Mesenteric fat pad (tissue), 1 donor: ENCODE measurements around the gene SAMD11. TPM values are rescaled to one million over a fixed set of nuclear protein-coding genes. Genes with fewer than 3 reads are reported as not detected.
"Not testable (repeated sequence)": the region's sequence is repeated elsewhere in the genome, so short reads cannot be mapped to it uniquely, and the experiment has no call there.

Experiments
- DNase-seq: peaks from one replicate; pipeline ENCODE4 v3.0.0-alpha.2; 2020; ENCODE audit warnings: low spot score
- total RNA-seq: library from RNA; stranded (reverse); fragmentation: NEBNext Ultra II Directional; extraction: Animal tissue kit (Norgen Biotek cat#: 25700); gene quantifications from one replicate; pipeline ENCODE4 v1.2.1, GENCODE V29; 2021
- donor health status: DM: yes; HTN: yes; CAD: no.

SAMD11 gene
- total RNA-seq, 1 donor from 2014 or later: 2.8 TPM

DNA sequence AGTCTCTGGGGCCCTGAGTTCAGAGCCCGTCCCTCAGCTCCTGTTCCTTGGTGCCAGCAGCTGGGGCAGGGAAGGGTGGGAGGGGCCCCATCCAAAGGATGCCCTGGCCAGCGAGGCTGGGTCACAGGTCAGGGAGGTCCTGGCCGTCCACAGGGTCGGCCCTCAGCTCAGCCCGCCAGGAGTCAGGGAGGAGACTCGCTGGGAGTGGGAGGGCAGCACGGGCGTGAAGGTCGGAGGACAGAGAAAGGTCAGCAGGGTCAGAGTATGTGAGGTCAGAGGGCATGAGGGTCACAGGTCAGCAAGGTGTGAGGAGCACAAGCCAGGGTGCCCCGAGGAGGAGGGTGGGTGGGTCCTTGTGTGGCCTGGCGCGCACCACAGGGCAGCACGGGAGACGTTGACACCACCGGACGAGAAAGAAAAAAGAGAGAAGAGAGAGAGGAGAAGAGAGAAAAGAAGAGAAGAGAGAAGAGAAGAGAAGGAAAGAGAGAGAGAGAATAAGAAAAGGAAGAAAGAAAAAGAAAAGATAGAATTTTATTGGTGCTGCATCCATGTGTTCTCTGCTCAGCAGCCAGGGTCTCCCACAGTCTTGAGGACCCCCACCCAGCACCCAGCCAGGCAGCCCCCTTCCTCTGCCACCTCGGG lies 51.1 kb downstream of the SAMD11 start:
- DNase-seq: no peak

DNA sequence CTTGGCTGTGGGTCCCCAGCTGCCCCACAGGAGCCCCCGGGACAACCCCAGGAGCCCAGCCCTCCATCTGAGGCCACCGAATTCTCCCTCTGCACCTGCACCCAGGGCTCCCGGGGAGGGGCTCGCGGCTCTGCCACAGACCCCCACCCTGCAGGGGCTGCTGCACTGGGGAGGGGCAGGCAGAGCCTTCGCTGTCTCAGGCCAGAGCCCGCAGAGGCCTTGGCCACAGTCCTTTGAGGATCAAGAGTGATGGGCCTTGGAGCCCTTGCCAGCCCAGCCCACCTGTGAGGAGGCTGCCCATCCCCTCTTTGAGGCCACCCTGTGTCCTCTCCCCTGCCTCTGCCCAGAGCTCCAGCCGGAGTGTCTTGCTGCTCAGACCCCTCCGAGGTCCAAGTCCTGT lies 51.6 kb downstream of the SAMD11 start:
- no peak for DNase-seq

DNA sequence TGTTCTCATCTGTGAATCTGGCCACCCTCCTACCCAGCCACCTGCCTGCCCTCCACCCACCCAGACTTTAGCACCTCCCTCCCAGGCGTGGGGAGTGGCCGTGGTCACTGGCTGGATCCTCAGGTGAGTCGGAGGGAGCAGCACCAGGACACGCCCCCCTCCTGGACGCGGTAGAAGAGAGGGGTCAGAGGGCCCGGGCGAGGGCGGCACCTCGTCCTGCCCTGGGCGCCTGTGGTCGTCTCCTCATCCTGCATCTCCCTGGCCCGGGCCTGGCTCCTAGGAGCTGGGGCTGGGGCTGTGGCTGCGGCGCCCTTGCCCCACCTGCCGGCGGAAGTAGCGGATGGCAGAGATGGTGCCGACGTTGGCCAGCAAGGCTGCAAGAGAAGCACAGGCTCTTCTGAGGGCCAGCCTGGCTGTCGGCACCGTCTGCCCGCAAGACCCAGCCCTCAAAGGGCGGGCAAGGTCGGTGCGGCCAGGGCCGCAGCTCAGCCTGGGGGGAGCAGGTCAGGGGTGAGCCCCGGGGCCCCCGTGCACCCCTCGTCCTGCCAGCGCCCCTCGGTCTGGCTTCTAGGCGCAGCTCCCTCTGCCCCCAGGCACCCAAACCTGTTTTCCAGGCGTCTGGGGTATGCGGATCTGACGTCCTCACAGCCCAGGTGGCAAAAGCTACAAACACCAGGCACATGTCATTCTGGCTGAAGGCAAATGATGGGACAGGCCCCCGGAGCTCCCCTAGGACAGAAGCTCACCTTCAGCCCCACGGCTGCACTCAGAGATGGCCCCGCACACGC lies 52.4 kb downstream of the SAMD11 start:
- no peak for DNase-seq

- not testable (repeated sequence) for DNase-seq
These were observed 53.1 kb downstream of the SAMD11 start for GRCh38 chr1:976791-977190.

DNA sequence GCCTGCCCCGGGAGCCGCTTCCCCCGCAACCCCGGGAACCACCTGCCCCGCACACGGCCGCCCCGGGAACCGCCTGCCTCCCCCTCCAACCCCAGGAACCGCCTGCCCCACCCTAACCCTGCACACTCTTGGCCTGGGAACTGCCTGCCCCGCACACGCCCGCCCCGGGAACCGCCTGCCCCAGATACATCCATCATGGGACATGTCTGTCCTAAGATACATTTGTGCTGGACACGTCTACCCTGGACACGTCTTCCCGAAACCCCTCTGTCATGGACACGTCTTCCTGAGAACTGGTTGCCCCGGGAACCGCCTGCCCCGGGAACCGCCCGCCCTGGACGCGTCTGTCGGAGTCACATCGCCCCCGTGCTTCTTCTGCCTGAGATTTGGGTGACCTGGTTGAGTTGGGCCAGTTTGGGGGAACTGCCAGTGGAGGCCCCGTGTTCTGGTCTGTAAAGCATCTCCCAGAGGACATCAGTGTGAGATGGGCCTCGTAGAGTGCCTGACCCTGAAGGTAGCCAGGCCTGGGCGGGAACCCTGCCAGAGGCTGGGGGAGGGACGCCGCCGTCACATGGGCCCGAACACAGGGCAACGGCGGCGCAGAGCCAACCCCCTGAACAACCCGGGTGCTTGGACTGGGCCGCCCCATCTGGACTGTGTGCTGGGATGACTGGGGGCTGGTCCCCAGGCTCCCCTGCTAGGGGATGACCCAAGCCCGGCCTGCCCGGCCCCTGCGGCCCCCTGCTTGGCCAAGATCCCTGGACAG lies 54.5 kb downstream of the SAMD11 start:
- no peak for DNase-seq

DNA sequence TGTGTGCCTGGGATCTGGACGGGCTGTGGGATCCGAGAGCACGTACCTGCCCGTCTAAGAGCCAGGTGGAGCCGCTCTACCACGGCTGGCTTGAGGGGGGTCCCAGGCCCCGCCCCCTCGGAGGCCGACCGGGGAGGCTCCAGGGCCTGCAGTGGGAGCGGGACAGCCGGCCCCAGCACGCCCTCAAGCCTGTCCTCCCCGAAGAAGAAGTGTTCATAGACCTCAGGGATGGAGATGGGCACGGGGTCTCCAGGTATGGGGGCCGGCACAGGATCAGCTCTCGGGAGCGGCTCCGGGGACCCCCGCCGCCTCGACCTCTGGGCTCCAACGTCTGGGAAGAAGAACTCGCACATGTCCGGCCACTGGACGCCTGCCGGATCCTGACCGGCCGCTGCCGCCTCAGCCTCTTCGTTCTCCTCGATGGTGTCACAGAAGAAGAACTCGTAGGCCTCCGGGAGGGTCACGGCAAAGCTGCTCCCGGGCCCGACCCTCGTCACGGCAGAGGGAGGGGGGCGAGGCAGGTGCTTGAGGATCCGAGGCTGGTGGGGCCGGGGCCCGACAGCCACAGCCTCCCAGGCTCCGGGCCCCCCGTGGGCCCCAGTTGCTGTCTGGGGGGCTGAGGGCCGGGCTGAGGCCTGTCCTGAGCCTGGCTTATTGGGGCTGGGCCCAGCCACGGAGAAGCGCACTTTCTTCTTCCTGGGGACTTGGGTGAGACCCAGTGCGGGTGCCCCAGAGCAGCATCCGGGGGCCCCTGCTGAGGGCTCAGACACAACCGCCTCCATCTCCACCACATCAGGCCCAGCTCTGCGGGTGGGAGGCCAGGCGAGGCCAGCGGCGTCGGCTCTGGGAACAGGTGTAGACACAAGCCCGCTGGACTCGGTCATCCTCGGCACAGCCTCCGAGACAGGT lies 55.4 kb downstream of the SAMD11 start:
- DNase-seq: no peak

- DNase-seq: no peak
These were observed 56.0 kb downstream of the SAMD11 start for GRCh38 chr1:979744-980072.

DNA sequence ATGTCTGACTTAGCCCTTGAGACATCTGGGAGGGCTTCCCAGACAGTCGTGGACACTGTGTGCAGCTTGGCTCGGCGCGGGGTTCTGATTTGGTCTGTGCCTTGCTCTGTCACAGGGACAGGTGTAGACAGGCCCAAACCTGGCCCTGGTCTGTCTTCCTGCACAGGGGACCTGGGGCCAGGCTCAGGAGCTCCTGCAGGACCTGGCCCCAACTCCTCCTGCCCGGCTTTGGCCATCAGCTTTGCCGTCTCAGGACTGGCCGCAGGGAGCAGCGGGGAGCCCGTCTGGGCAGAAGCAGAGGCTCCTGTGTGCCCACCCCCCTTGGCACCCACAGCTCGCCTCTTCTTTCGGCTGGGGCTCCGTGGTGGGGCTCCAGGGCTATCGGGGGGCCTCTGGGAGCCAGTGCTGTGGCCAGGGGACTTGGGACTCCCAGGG lies 56.4 kb downstream of the SAMD11 start:
- no peak for DNase-seq

GRCh38 chr1:980602-981395 lies 57.1 kb downstream of the SAMD11 start:
- DNase-seq: no peak

DNA sequence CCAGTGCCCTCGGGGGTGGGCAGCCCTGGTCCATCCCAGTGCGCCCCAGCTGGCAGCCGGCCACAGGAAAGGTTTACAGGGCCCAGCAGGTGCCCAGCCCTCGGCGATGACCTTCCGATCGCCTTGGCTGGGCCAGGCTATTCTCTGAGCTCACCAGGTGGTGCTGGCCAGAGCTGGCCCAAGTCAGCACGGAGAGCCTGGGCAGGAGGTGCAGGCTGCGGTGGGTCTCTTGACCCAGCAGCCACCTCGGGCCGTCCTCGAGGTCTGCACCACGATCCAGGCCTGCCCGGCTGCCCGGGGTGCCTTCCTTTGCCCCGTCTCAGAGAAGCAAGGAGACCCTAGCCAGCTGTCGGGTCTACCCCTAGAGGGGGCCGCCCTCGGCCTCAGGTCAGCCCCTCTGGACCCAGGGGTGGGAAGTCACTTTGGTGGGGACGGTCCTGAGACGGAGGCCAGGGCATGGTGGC lies 57.8 kb downstream of the SAMD11 start:
- no peak for DNase-seq

DNA sequence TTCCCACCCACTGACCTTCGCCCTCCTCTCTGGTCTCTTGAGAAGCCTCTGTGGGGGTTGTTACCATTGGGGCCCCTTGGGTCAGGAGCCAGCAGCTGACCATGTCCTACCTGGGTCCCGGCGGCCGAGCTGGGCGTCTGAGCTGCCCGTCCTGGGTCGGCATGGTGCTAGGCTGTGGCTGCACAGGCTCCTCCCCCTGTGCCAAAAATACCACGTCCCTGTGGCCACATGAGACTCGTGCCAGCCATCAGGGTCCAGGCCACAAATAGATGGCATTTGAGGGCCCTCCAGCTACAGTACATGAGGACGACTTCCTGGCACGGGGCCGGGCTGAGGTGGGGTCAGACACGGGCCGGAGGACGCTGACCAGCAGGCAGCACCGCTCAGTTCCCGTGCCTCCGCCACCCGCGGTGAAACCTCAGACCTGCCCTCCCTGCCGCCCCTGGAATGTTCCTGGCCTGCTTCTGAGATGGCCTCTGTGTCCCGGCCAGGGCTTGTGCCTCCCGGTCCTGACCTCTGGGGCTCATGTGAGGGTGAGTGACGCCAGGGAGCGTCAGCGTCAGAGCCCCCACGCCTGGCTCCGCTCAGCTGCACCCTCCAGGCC lies 58.3 kb downstream of the SAMD11 start, which contains the start of gene PERM1:
PERM1 (minus strand) TSS at position 139 of the 604 bp plus-strand sequence. CDS start 1,064 bp downstream, outside the sequence.
- no peak for DNase-seq

- no peak for DNase-seq
These were observed 59.2 kb downstream of the SAMD11 start for GRCh38 chr1:982765-983436.

- DNase-seq: no peak
These were observed 60.2 kb downstream of the SAMD11 start for GRCh38 chr1:983798-984475.

- DNase-seq: no peak
These were observed 60.7 kb downstream of the SAMD11 start for GRCh38 chr1:984476-984814.

GRCh38 chr1:985126-985525 lies 61.4 kb downstream of the SAMD11 start:
- DNase-seq: no peak

- not testable (repeated sequence) for DNase-seq
These were observed 64.3 kb downstream of the SAMD11 start for GRCh38 chr1:988061-988460.

GRCh38 chr1:991275-991674 lies 67.6 kb downstream of the SAMD11 start:
- DNase-seq: not testable (repeated sequence)

DNA sequence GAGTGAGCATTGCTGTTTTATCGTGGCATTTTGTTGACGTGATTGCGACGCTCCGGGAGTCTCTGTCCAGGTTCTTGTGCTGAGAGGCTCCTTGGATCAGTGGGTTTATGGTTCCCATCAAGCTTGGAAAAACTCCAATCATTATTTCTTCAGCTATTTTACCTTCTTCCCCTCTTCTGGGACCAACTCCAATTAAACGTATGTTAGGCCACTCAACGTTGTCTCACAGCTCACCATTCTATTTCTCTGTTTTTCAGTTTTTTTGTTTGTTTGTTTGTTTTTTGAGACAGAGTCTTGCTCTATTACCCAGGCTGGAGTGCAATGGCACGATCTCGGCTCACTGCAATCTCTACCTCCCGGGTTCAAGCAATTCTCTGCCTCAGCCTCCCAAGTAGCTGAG lies 68.2 kb downstream of the SAMD11 start:
- no peak for DNase-seq

DNA sequence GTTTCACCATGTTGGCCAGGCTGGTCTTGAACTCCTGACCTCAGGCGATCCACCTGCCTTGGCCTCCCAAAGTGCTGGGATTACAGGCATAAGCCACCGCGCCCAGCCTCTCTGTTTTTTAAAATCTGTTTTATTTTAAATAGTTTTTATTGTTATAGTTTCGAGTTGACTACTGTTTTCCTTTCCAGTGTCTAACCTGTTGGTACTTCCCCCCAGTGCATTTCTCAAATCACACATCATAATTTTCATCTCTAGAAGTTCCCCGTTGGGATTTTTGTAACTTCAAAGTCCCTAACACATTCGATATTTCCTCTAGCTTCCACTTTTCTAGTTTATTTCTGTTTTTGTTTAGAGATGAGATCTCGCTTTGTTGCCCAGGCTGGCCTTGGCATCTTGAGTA lies 68.6 kb downstream of the SAMD11 start:
- DNase-seq: no peak
